Measurements from ENCODE around the gene MLYCD. TPM values are rescaled to one million over a fixed set of nuclear protein-coding genes. Genes with fewer than 3 reads are reported as not detected.

Gene MLYCD
- total RNA-seq, 1 donor from 2014 or later = 7.1 TPM

DNA sequence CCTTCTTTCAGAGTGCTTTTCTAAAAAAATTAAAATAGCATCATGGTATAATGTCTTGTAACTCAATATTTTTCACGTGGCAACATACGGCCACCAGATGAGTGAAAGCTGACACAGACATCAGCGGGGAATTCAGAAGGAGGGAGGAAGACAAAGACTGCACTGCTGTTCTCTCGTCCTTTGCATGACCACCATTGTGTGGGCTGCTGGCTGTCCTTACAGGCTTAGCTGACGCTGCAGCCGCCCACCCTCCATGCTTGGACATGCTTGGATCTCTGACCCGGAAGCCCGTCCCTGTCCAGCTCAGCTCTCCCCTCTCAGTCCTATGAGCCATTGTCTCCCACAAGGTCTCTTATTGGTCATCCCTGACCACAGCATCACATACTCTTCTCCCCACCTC lies 11.4 kb upstream of the MLYCD start:
- H3K4me3 Mint-ChIP-seq = no peak overlapping the region
- no peaks in the 10 kb centered on the region for H3K36me3 Mint-ChIP-seq
- peaks cover 11% of the 10 kb centered on the region for H3K4me1 Mint-ChIP-seq (ENCODE audit: unreplicated experiment)
- no peak overlapping the region for H3K27ac Mint-ChIP-seq
- H3K27me3 Mint-ChIP-seq = no peaks in the 10 kb centered on the region
- H3K9me3 Mint-ChIP-seq = peaks cover 9% of the 10 kb centered on the region
- DNase-seq (ENCODE audit: extremely low spot score, unreplicated experiment) = no peak
- TF ChIP-seq, protein P1, sequence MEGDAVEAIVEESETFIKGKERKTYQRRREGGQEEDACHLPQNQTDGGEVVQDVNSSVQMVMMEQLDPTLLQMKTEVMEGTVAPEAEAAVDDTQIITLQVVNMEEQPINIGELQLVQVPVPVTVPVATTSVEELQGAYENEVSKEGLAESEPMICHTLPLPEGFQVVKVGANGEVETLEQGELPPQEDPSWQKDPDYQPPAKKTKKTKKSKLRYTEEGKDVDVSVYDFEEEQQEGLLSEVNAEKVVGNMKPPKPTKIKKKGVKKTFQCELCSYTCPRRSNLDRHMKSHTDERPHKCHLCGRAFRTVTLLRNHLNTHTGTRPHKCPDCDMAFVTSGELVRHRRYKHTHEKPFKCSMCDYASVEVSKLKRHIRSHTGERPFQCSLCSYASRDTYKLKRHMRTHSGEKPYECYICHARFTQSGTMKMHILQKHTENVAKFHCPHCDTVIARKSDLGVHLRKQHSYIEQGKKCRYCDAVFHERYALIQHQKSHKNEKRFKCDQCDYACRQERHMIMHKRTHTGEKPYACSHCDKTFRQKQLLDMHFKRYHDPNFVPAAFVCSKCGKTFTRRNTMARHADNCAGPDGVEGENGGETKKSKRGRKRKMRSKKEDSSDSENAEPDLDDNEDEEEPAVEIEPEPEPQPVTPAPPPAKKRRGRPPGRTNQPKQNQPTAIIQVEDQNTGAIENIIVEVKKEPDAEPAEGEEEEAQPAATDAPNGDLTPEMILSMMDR (conservative IDR thresholded peaks at IDR 0.05) = no peak

DNA sequence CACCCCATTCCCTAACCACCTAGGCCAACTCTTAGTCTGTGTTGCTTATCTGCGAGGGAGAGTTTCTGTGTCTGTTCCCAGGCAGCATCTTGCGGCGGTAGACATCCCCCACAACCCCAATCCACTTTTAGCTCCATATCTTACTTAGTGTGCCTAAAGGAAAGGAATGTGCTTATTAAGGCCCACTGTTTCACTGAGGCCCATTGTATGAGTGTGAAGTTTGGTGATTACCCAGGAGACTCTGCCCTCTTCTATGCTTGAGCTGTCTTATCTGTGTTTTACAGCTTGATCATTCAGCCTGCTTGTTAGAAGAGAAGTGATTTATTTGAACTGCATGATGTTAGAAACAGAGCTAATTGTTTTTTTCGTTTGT lies 10.3 kb upstream of the MLYCD start:
- Mint-ChIP-seq H3K4me3 (no peak overlapping the region), H3K36me3 (no peaks in the 10 kb centered on the region), H3K4me1 (ENCODE audit: unreplicated experiment) (peaks cover 11% of the 10 kb centered on the region), H3K9me3 (peaks cover 9% of the 10 kb centered on the region), H3K27me3 (no peaks in the 10 kb centered on the region), H3K27ac (peak overlapping the region; percentile 75)
- TF ChIP-seq, protein P1 (conservative IDR thresholded peaks at IDR 0.05) = no peak
- DNase-seq (ENCODE audit: extremely low spot score, unreplicated experiment) = no peak

DNA sequence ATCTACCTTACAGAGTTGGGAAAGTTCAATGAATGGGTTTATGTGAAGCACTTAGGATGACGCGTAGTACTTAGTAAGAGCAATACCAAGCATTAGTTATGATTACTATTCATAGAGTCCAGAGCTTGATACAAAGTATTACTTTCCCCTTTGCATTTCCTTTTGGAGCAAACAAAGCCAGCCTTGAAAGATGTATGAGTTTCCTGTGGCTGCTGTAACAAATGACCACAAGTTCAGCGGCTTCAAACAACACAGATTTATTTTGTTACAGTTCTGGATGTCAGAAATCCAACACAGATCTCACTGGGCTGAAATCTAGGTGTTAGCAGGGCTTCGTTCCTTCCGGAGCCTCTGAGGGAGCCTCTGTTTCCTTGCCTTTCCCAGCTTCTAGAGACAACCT lies 8.6 kb upstream of the MLYCD start:
- no peak overlapping the region for H3K27ac Mint-ChIP-seq
- H3K4me3 Mint-ChIP-seq = no peak overlapping the region
- H3K36me3 Mint-ChIP-seq = no peaks in the 10 kb centered on the region
- H3K27me3 Mint-ChIP-seq = no peaks in the 10 kb centered on the region
- TF ChIP-seq, protein P1 (conservative IDR thresholded peaks at IDR 0.05) = no peak
- DNase-seq (ENCODE audit: extremely low spot score, unreplicated experiment) = no peak
- H3K9me3 Mint-ChIP-seq = peaks cover 9% of the 10 kb centered on the region
- peaks cover 11% of the 10 kb centered on the region for H3K4me1 Mint-ChIP-seq (ENCODE audit: unreplicated experiment)

DNA sequence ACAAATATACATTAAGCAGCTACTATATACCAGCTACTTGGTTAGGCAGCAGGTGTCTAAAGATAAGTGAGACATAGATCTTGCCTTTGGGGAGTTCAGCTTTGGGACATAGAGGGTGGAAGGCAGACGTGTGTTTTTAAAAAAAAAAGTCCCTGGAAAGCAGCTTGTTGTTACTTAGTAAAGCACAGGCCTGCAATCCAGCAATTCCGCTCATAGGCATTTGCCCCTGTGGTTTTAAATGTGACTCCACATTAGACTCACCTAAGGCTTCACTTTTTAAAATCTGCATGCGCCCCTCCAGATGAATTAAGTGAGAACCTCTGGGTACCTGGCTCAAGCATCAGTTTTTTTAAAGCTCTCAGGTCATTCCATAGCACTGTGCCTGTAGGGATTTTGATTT lies 7.2 kb upstream of the MLYCD start:
- TF ChIP-seq, protein P1 (conservative IDR thresholded peaks at IDR 0.05) = no peak
- Mint-ChIP-seq H3K4me1 (ENCODE audit: unreplicated experiment) (peaks cover 11% of the 10 kb centered on the region), H3K27ac (no peak overlapping the region), H3K27me3 (no peaks in the 10 kb centered on the region), H3K9me3 (peaks cover 9% of the 10 kb centered on the region), H3K36me3 (no peaks in the 10 kb centered on the region), H3K4me3 (no peak overlapping the region)
- DNase-seq (ENCODE audit: extremely low spot score, unreplicated experiment) = no peak

DNA sequence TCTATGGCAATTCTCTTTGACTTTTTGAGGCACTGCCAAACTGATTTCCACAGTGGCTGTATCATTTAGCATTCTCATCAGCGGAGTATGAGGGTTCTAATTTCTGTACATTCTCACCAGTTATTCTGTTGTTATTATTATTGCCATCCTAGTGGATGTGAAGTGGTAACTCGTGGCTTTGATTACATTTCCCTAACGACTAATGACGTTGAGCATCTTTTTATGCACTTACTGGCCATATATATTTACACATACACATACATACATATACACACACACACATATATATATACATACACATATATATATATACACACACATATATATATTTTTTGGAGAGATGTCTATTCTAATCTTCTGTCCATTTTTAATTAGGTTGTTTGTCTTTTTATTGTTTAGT lies 3.7 kb upstream of the MLYCD start:
- Mint-ChIP-seq H3K4me1 (ENCODE audit: unreplicated experiment) (peaks cover 7% of the 10 kb centered on the region), H3K36me3 (no peaks in the 10 kb centered on the region)
- TF ChIP-seq, protein P1 (conservative IDR thresholded peaks at IDR 0.05) = no peak

DNA sequence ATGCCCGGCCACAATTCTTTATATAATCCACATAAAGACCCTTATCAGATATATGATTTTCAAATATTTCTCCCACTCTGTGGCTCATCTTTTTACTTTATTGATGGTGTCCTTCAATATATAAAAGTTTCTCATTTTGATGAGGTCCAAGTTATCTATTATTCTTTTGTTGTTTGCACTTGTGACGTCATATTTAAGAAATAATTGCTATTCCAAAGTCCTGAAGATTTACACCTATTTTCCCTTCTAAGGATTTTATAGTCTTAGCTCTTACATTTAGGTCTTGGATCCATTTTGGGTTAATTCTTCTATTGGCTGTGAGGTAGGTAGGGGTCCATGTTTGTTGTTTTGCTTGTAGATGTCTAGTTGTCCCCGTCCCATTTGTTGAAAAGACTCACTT lies 3.0 kb upstream of the MLYCD start:
- TF ChIP-seq, protein P1 (conservative IDR thresholded peaks at IDR 0.05) = no peak
- no peaks in the 10 kb centered on the region for H3K36me3 Mint-ChIP-seq
- peaks cover 10% of the 10 kb centered on the region for H3K4me1 Mint-ChIP-seq (ENCODE audit: unreplicated experiment)
- H3K27me3 Mint-ChIP-seq = peaks cover 4% of the 10 kb centered on the region
- H3K27ac Mint-ChIP-seq = no peak overlapping the region
- no peak for DNase-seq (ENCODE audit: extremely low spot score, unreplicated experiment)
- no peak overlapping the region for H3K4me3 Mint-ChIP-seq
- peaks cover 3% of the 10 kb centered on the region for H3K9me3 Mint-ChIP-seq

More for the DNA sequence above, 3.7 kb upstream of the MLYCD start:
- Mint-ChIP-seq H3K9me3 (peaks cover 9% of the 10 kb centered on the region), H3K4me3 (no peak overlapping the region), H3K27me3 (peaks cover 4% of the 10 kb centered on the region), H3K27ac (no peak overlapping the region)
- no peak for DNase-seq (ENCODE audit: extremely low spot score, unreplicated experiment)
